H9 (cell line): ENCODE data around the gene TMEM91. TPM values are rescaled to one million over a fixed set of nuclear protein-coding genes. Genes with fewer than 3 reads are reported as not detected.

Experiments used
- DNase-seq: peaks from one replicate; pipeline ENCODE4 v3.0.0-alpha.2; 2017
- H2AFZ ChIP-seq: one replicate; pipeline ENCODE4 v1.6.1; 2013; ENCODE audit warnings: mild to moderate bottlenecking, low read length, control low read depth, moderate library complexity
- H2AK5ac ChIP-seq: 2 replicates; pipeline ENCODE4 v1.6.1; 2013; ENCODE audit warnings: low read length, control low read depth, mixed read lengths; ENCODE audit not compliant: insufficient read length
- H2BK120ac ChIP-seq: one replicate; pipeline ENCODE4 v1.6.1; 2013; ENCODE audit warnings: low read depth, mild to moderate bottlenecking, low read length, control low read depth, inconsistent platforms; ENCODE audit not compliant: poor library complexity, severe bottlenecking
- H2BK12ac ChIP-seq: 2 replicates; pipeline ENCODE4 v1.6.1; 2013; ENCODE audit warnings: low read length, control low read depth, mixed read lengths, low read depth; ENCODE audit not compliant: insufficient read length
- H2BK15ac ChIP-seq: 2 replicates; pipeline ENCODE4 v1.6.1; 2013; ENCODE audit warnings: low read depth, low read length, control low read depth
- H2BK20ac ChIP-seq: one replicate; pipeline ENCODE4 v1.6.1; 2013; ENCODE audit warnings: low read depth, mild to moderate bottlenecking, low read length, control low read depth, inconsistent platforms; ENCODE audit not compliant: poor library complexity, severe bottlenecking
- H2BK5ac ChIP-seq: 2 replicates; pipeline ENCODE4 v1.6.1; 2013; ENCODE audit warnings: low read length, control low read depth, mixed read lengths; ENCODE audit not compliant: insufficient read length
- H3K14ac ChIP-seq: 2 replicates; pipeline ENCODE4 v1.6.1; 2013; ENCODE audit warnings: low read length, control low read depth; ENCODE audit not compliant: insufficient read depth
- H3K18ac ChIP-seq: 2 replicates; pipeline ENCODE4 v1.6.1; 2013; ENCODE audit warnings: low read depth, mild to moderate bottlenecking, mixed read lengths, low read length, control low read depth; ENCODE audit not compliant: insufficient read length
- H3K23ac ChIP-seq: 2 replicates; pipeline ENCODE4 v1.6.1; 2013; ENCODE audit warnings: low read length, control low read depth, mixed read lengths, low read depth; ENCODE audit not compliant: insufficient read length
- H3K23me2 ChIP-seq: 2 replicates; pipeline ENCODE4 v1.6.1; 2013; ENCODE audit warnings: low read depth, mild to moderate bottlenecking, mixed read lengths, low read length, control low read depth; ENCODE audit not compliant: insufficient read length, poor library complexity, severe bottlenecking
- H3K27ac ChIP-seq: 2 replicates; pipeline ENCODE4 v1.5.1; 2013; ENCODE audit warnings: low read length, control low read depth, mixed read lengths, low read depth; ENCODE audit not compliant: insufficient read length
- H3K27me3 ChIP-seq: 2 replicates; pipeline ENCODE4 v1.6.1; 2013; ENCODE audit warnings: low read length, control low read depth, inconsistent platforms; ENCODE audit not compliant: insufficient read depth
- H3K4ac ChIP-seq: 2 replicates; pipeline ENCODE4 v1.6.1; 2013; ENCODE audit warnings: low read depth, mild to moderate bottlenecking, control low read depth, inconsistent platforms, low read length, moderate library complexity
- H3K4me1 ChIP-seq: 2 replicates; pipeline ENCODE4 v1.6.1; 2013; ENCODE audit warnings: low read length, control low read depth, inconsistent platforms; ENCODE audit not compliant: insufficient read depth
- H3K4me2 ChIP-seq: 2 replicates; pipeline ENCODE4 v1.6.1; 2013; ENCODE audit warnings: low read length, control low read depth, mixed read lengths; ENCODE audit not compliant: insufficient read length, insufficient read depth
- H3K56ac ChIP-seq: 2 replicates; pipeline ENCODE4 v1.6.1; 2013; ENCODE audit warnings: low read depth, mild to moderate bottlenecking, mixed read lengths, low read length, control low read depth; ENCODE audit not compliant: insufficient read length
- H3K79me1 ChIP-seq: 2 replicates; pipeline ENCODE4 v1.6.1; 2013; ENCODE audit warnings: low read depth, mild to moderate bottlenecking, moderate library complexity, low read length, control low read depth, inconsistent platforms; ENCODE audit not compliant: insufficient read depth, poor library complexity, severe bottlenecking
- H3K79me2 ChIP-seq: 2 replicates; pipeline ENCODE4 v1.6.1; 2013; ENCODE audit warnings: low read length, control low read depth, inconsistent platforms; ENCODE audit not compliant: insufficient read depth
- H3K9ac ChIP-seq: 2 replicates; pipeline ENCODE4 v1.6.1; 2013; ENCODE audit warnings: low read length, control low read depth, mixed read lengths; ENCODE audit not compliant: insufficient read length; ENCODE audit errors: extremely low read depth
- H3K9me3 ChIP-seq: one replicate; pipeline ENCODE4 v1.6.1; 2013; ENCODE audit warnings: low read depth, low read length, inconsistent platforms; ENCODE audit not compliant: control insufficient read depth
- H3T11ph ChIP-seq: one replicate; pipeline ENCODE4 v1.6.1; 2013; ENCODE audit warnings: mild to moderate bottlenecking, low read length, control low read depth, inconsistent platforms
- H4K20me1 ChIP-seq: one replicate; pipeline ENCODE4 v1.6.1; 2013; ENCODE audit not compliant: control insufficient read depth, insufficient read length, insufficient read depth
- H4K5ac ChIP-seq: 2 replicates; pipeline ENCODE4 v1.6.1; 2013; ENCODE audit warnings: low read depth, mild to moderate bottlenecking, mixed read lengths, low read length, control low read depth; ENCODE audit not compliant: insufficient read length
- H4K8ac ChIP-seq: replicated peaks from 2 replicates; pipeline ENCODE4 v1.6.1; 2013; ENCODE audit warnings: low read length, control low read depth, mixed read lengths, low read depth; ENCODE audit not compliant: insufficient read length
- H4K91ac ChIP-seq: 2 replicates; pipeline ENCODE4 v1.6.1; 2013; ENCODE audit warnings: low read depth, mild to moderate bottlenecking, moderate library complexity, mixed read lengths, low read length, control low read depth; ENCODE audit not compliant: insufficient read length
- H3K27ac Mint-ChIP-seq, 3 experiments: 2 replicates in 2 of 3; 3 replicates in 1 of 3; pipeline ENCODE4 v1.8.0; 2020 to 2021; ENCODE audit warnings: mixed read lengths in 3 of 3, mild to moderate bottlenecking in 1 of 3, moderate library complexity in 1 of 3
- H3K27me3 Mint-ChIP-seq: 2 replicates; pipeline ENCODE4 v1.8.0; 2021; ENCODE audit warnings: low read depth, mild to moderate bottlenecking, moderate library complexity, mixed read lengths
- H3K36me3 Mint-ChIP-seq, 3 experiments: 2 replicates in 2 of 3; 3 replicates in 1 of 3; pipeline ENCODE4 v1.8.0; 2020 to 2021; ENCODE audit warnings: low read depth in 3 of 3, mixed read lengths in 3 of 3; ENCODE audit not compliant: insufficient read depth in 1 of 3
- H3K4me1 Mint-ChIP-seq, 2 experiments: 2 replicates each; pipeline ENCODE4 v1.8.0; 2020; ENCODE audit warnings: mixed read lengths in 2 of 2
- H3K4me3 Mint-ChIP-seq, 2 experiments: 2 replicates in 1 of 2; 3 replicates in 1 of 2; pipeline ENCODE4 v1.8.0; 2020 to 2021; ENCODE audit warnings: mild to moderate bottlenecking in 2 of 2, mixed read lengths in 2 of 2, moderate library complexity in 1 of 2
- H3K9me3 Mint-ChIP-seq, 2 experiments: 2 replicates in 1 of 2; 3 replicates in 1 of 2; pipeline ENCODE4 v1.8.0; 2020; ENCODE audit warnings: mild to moderate bottlenecking in 2 of 2, mixed read lengths in 2 of 2, moderate library complexity in 1 of 2
- WGBS: extraction: QIAGEN DNeasy Blood & Tissue Kit; methylation state at CpG from one replicate; pipeline ENCODE4 v1.1.7; 2013; ENCODE audit warnings: missing lambda C conversion rate, low lambda C conversion rate, mixed read lengths; ENCODE audit not compliant: insufficient read length; ENCODE audit errors: extremely low coverage; 5-methylcytosine and 5-hydroxymethylcytosine counted together
- total RNA-seq: library from RNA; stranded (reverse); gene quantifications from 2 replicates; pipeline ENCODE4 v1.2.1, GENCODE V29; 2021
- TF ChIP-seq, protein P1 (sequence below): fragments of 200-600 bp; sonication (generic); conservative IDR thresholded peaks from 3 replicates; pipeline ENCODE4 v1.8.0; 2021; ENCODE audit warnings: antibody characterized with exemption, mild to moderate bottlenecking

Gene TMEM91
- total RNA-seq, 1 experiment from 2014 or later, result 5.7 TPM

DNA sequence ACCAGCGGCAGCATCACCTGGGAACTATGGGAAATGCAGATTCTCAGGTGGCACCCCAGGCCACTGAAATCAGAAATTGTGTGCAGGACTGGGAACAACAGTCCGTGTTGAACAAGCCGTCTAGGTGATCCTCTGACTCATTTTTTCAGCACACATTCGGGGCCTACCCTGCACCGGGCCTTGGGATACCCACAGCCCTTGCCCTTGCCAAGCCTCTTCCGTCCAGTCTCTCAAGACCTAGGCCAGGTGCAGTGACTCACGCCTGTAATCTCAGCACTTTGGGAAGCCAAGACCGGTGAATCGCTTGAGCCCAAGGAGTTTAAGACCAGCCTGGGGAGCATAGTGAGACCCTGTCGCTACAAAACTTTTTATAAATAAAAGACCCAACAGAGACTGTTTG is 40.9 kb upstream of the TMEM91 start:
- H3K4me1 ChIP-seq, result no peaks in the 10 kb centered on the region; the same call in 1 of the 2 replicates
- H4K8ac ChIP-seq, result no peak overlapping the region
- no peaks in the 10 kb centered on the region for H3K79me1 ChIP-seq
- no peak overlapping the region for H2BK20ac ChIP-seq
- no peaks in the 10 kb centered on the region for H3K27me3 ChIP-seq
- H3T11ph ChIP-seq, result no peak overlapping the region
- DNase-seq, result no peak
- H2BK15ac ChIP-seq, result no peak overlapping the region
- no peak overlapping the region for H3K4me2 ChIP-seq
- H3K9me3 ChIP-seq, result no peaks in the 10 kb centered on the region
- H3K27ac ChIP-seq, result no peak overlapping the region
- no peak overlapping the region for H2AFZ ChIP-seq
- Mint-ChIP-seq H3K27me3 (no peaks in the 10 kb centered on the region), H3K36me3 (peaks cover 0 to 25% (median 0%) of the 10 kb centered on the region in 3 experiments; a peak in 2 of 7 replicates), H3K4me1 (peaks cover 0 to 16% of the 10 kb centered on the region in 2 experiments; a peak in 2 of 4 replicates), H3K4me3 (no peak overlapping the region), H3K27ac (no peak overlapping the region), H3K9me3 (no peaks in the 10 kb centered on the region)
- WGBS, result no CpG with 5 or more reads among the region's 10 CpGs
- H4K5ac ChIP-seq, result no peak overlapping the region
- no peak overlapping the region for H3K56ac ChIP-seq
- no peak overlapping the region for H2BK12ac ChIP-seq
- H3K4ac ChIP-seq, result no peak overlapping the region
- TF ChIP-seq, protein P1, sequence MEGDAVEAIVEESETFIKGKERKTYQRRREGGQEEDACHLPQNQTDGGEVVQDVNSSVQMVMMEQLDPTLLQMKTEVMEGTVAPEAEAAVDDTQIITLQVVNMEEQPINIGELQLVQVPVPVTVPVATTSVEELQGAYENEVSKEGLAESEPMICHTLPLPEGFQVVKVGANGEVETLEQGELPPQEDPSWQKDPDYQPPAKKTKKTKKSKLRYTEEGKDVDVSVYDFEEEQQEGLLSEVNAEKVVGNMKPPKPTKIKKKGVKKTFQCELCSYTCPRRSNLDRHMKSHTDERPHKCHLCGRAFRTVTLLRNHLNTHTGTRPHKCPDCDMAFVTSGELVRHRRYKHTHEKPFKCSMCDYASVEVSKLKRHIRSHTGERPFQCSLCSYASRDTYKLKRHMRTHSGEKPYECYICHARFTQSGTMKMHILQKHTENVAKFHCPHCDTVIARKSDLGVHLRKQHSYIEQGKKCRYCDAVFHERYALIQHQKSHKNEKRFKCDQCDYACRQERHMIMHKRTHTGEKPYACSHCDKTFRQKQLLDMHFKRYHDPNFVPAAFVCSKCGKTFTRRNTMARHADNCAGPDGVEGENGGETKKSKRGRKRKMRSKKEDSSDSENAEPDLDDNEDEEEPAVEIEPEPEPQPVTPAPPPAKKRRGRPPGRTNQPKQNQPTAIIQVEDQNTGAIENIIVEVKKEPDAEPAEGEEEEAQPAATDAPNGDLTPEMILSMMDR, result no peak
- no peak overlapping the region for H3K9ac ChIP-seq
- no peak overlapping the region for H2BK5ac ChIP-seq
- no peaks in the 10 kb centered on the region for H4K20me1 ChIP-seq
- H4K91ac ChIP-seq, result no peak overlapping the region
- no peaks in the 10 kb centered on the region for H3K23me2 ChIP-seq
- no peak overlapping the region for H2BK120ac ChIP-seq
- no peak overlapping the region for H3K18ac ChIP-seq
- H3K14ac ChIP-seq, result no peak overlapping the region
- no peak overlapping the region for H3K23ac ChIP-seq
- H2AK5ac ChIP-seq, result no peak overlapping the region
- H3K79me2 ChIP-seq, result no peaks in the 10 kb centered on the region
